DMS53 treated with DMSO at 0.1 percent for 48 hours (cell line): Measurements from ENCODE around the gene EPHA1.

Experiments used
- DNase-seq: peaks from one replicate; lab custom pipeline; 2025; ENCODE audit not compliant: unreplicated experiment; lab: John Stamatoyannopoulos, UW

Gene EPHA1

DNA sequence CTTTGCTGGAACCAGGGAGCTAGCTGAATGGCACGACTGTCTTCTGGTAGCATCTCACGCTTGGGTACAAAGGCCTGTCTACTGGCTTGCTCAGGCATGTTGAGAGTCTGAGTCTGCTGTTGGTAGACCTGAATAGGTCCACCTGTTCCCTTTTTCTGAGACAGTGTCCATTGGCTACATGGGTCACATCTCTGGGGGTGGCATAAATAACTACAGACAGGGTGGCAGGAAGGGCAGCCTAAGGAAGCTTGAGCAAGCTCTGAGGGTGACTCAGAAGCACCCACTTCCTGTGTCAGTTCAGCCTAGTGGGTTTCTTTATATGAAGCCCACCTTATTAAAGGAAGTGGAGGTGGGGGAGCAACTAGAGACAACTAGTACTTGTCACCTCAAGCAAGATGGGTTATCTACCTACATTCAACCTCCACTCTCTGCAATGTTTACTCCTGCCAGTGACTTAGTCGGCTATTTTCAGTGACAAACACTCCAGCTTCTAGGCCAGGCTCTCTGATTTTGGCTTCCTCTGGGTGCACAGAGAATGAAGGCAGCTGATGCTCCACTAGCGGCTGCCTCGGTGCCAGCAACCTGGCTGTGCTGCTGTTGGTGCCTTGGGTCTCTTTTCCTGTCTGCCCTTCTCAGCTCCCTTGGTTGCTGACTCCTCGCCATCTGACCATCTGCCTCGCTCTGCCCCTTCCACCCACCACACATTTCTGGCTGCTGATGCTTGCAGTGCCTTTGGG, 33.2 kb downstream of the EPHA1 start:
- no peak for DNase-seq

DNA sequence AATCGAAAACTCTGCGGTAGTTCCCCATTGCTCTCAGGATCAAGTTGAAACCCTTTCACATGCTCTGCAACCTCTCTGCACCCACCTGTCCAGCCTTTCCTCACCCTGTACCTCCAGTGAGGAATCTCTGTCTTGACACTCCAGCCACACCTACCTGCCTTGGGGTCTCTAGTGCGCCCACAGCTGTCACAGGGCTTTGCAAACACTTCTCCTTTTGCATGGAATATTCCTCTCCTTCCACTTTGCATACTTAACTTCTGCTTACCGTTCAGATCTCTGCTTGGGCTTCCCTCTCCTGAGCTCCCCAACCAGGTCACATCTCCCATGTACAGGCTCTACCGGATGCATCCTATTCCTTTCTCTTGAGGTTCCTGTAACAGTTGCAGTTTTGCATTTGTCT, 34.1 kb downstream of the EPHA1 start:
- DNase-seq = no peak

DNA sequence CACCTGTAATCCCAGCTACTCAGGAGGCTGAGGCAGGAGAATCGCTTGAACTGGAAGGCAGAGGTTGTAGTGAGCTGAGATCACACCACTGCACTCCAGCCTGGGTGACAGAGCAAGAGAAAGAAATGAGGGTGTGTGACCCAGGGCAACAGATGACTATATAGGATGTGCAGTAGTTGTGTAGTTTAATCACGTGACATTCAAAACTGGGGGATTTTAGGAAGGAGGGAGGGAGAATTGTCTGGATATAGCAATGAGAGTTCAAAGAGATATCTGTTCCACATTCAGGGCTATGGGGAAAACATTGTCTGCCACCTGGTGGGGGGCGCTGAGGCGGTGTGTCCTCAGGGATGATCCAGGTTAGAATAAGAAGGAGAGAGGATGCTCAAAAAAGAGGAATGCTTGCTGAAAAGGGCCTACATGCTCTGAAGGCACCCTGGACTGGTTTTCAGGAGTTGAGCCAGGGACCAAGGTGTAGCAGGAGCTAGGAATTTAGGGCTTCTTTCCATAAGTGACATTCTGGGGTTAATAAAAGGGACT, 35.3 kb downstream of the EPHA1 start:
- no peak for DNase-seq

DNA sequence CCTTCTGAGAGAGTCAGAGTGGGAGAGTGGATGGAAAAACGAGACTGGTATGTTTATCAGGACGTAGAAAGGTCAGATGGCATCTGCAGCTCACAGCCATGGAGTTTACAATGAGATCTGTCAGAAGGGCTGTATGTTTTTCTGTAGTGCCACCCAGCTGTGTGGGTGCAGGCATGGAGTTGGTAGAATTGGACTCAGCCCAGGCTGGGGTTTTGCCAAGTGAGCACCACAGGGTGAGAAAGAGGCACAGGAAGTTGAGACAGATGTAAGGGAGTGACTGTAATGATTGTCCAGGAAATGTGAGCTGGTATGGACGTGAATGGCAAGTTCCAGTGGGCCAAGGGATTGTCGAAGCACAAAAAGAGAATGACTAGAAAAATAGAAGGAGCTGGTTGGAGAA, 36.6 kb downstream of the EPHA1 start:
- peak; percentile 13 for DNase-seq

DNA sequence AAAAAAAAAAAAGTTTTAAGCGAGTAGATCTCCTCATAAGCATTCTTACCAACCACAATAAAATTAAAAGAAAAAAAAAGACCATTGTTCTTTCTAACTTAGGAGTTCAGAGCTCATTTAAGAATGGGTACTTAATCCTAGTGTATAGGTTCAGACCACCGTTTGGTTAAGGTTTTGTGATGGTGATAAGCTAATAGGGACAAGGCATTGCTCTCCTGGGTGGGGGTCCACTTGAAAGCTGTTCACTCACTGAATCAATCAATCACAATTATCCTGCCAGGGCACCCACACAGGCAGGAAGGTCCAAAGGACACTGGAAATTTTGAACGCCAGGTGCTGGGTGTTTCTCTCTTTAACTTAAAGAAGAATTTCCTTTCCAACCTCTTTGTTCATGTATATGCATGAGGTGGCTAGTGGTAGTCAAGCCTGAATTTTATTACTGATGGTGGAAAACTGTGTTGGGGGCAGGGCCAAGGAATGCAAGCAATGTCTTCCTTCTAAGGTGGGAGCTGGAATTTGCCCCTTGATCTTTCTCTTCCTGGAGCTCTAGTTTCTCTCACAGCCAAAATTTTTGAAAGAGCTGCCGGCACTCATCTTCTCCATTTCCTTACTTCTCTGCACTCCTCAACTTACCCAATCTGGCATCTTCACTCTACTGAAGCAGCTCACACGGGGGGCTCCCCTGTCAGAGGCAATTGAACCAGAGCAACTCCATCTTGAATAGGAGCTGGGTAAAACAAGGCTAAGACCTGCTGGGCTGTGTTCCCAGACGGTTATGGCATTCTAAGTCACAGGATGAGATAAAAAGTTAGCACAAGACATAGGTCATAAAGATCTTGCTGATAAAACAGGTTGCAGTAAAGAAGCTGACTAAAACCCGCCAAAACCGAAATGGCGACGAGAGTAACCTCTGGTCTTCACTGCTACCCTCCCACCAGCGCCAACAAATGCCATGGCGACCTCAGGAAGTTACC, 38.7 kb downstream of the EPHA1 start:
- DNase-seq = no peak

DNA sequence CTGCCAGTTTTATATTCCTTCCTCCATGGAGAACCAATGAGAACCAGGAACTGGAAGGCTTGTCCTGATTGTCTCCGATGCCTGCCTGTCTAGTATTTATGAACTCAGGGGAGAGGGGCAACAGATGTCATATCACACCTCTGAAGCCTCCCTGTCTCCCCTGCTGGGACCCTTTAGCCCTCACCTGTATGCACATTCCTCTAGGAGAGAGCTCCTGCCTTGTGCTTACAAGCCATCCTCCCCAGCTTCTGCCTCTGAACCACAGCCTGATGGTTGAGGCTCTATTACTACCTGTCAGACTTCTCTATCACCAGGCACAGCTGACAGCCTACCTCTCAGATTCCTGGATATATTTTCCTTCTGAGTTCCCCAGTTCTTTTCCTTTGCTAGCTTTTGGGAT, 40.3 kb downstream of the EPHA1 start:
- DNase-seq = no peak

DNA sequence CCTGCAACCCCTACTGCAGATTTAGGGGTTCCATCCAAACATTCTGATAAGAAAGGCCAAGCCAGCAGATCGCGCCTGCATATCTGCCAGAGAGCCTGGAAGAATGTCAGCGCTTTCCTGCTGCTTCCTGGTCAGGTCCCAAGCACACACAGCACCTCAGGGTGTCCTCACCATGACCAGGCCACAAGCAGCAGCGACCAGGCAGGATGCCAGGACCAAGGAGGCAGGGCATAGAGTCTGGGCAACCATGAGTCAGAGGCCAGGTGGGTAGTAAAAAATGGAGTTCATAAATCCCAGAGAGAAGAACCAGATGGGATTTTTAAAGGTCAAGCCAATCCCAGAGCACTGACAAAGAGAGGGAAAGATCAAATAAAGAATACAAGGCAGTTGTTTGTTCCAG, 40.7 kb downstream of the EPHA1 start:
- DNase-seq = peak; percentile 51

DNA sequence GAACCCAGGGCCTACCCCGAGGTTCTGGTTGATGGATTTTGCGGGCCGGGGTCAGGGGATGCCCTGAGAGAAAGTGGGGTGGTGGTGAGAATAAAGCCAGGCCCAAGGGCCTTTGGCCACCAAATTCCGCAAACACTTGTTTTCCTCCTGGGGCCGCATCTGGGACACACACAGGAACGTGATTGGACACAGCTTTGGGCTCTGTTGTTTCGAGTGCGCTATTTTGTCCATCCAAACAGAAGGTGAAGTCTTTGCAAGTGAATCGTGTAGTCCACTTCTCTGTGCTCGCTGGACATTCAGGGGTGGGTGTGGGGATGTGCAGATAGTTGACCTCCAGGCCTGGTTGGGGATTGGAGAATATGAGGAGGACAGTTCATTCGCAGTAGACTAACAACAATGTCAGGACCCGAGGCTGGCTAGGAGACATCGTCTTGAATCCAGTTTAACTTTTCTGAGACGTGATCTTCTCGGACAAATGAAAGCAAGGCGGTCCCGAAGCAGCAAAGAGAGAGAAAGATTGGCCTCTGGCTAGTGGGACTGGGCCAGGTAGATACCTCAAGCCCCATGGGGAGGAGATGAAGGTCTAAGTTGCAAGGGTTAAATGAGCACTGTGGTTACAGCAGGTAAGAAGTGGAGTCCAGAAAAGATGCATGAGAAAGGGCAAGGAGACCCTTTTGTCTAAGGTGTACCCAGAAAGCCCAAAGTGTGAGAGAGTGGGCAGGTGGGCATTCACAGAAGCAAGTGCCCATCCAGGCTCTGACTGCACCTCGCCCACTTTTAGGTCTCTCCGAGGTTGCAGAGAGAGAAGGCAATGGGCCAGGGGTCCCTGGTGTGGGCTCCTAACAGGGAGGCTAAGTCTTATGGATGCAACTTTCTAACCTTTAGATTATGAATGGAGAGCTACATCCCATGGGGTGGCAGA, 45.4 kb downstream of the EPHA1 start:
- DNase-seq = no peak

DNA sequence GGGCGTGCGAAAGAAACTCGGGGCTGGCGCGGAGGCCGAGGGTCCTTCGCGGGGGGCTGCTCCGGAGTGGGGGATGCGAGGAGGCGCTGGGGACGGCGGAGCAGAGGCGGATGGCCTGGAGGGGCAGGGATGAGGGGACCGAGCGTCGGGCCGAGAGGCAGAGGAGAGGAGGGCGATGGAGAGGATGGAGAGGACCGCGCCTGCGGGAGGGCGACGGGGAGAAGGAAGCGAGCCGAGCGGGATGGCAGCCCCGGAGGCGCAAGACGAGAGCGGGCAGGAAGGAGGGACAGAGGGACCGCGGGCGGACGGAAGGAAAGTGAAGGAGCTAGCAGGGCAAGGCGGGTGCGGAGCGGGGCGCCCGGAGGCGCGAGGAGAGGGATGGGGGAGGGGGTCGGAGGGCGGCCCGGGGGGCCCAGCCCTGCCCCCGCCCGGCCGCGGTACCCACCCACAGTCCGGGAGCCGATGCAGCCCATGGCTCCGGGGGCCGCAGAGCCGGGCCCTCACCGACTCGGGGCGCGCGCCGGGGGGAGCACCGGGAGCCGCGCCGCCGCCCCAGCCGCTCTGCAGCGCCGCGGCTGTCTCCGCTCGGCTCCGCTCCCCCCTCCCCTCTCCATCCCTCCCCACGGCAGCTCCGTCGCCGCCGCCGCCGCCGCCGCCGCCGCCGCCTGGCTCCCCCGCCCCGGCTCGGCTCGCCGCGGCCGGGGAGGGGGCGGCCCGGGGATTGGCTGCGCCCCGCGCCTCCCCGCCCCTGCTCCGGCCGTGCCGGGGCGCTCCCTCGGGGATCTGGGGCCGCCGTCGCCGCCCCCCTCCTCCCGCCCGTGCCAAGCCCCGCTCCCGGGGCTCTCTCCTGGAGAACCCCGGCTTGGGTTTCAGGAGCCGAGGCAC, 46.3 kb downstream of the EPHA1 start, which contains the start of gene FAM131B:
Gene FAM131B (minus strand): TSS at position 583 of the 885 bp plus-strand sequence. CDS start 110 bp downstream, at position 473.
- no peak for DNase-seq

DNA sequence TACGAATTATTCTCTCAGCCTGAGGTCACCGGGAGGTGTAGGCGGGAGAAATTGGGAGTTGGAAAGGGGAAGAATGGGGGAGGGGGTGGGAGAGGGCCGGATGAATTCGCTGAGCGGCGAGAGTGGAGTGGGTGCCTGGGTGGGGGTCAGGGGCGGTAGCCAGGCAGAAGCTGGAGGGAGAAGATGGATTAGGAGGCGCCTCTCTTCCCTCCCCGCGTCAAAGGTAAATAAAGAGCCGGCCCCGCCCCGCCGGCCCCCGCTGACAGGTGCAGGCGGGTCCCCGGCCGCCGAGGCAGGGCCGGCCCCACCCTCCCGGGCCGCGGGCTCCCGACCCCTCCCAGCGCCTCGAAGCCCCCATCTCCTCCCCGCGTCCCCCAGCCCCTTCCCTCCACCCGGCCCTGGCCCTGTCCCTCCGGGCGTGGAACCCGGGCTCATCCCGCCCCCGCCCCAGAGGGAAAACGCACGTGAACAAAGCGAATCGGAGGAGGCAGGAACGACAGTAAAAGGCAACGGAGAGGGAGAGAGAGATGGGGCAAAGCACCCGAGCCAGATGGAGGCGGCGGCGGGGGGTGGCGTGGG, 47.0 kb downstream of the EPHA1 start:
- no peak for DNase-seq

DNA sequence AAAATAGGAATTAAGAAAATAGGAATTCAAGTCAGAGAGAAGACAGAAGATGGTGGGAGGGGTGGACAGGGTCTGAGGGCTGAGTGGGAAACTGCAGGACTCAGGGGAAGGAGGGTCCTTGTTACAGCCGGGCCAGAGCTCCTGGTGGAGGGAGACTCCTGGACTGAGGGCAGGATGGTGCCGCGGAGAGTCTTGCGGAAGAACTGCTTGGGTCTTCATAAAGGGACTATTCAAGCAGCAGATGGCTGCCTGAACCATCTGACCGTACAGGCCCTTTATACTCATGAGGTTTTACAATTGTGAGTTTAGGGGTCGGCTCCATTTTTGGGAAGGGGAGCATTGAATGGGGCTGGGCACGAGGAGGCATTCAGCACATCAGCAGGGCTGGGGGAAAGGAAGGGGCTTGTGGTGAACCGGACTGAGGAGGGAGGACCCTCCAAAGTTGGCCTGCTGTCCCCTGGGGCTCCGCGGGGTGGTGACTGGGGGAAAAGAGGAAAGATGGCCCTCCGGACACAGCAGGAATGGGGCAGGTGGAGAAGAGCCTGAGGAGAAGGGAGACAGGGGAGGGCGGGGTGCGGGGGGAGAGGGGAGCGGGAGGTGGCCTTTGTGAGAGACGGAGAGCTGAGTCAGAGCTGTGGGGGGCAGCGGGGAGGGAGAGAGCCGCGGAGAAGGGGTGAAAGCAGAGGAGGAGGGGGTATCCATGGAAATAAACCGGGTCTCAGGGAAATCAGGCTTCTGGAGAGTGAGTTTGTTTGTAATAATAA, 47.7 kb downstream of the EPHA1 start:
- no peak for DNase-seq

DNA sequence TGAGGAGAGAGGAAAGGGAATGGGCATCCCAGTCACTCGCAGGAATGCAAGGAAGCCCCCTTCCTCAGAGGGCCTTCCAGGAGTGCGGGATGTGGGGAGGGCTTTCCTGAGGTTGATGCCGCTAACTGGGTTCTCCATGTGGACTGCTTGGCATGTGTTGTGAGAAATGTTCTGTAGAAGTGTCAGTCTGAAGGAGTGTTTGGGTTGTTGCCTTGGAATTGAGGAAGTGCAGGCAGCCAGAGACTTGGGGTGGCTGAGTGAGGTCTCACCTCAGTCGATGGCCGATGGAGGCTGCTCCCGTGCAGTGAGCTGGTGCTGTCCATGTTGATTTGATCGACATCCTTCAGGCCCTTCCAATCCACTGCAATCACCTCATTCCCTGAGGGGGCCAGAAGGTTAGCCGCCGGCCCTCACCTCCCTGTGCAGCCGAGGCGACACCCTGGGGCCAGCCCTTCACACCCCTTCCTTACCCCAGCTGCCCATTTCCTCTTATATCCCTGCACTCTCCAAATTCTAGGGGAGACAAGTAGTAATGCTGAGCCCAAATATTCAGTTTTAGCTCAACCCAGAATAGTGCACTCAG, 48.8 kb downstream of the EPHA1 start:
- no peak for DNase-seq

DNA sequence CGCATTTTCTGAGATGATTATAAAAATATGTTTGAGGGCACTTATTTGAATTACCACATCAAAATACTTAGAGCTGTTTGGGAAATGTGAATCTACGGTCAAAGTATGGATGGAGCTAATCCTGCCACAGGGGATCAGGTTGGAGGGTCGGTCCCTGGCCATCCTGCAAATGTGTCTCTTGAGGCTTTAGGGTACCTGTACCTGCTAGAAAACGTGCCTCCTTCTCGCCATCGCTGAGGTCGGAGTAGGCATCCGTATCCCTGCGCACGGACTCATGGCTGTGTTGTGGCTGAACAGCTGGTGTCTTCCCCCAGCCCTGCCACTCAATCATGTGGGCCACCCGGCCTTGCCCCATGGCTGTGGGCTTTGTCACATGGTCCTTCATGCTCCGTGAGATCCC, 50.0 kb downstream of the EPHA1 start:
- no peak for DNase-seq

DNA sequence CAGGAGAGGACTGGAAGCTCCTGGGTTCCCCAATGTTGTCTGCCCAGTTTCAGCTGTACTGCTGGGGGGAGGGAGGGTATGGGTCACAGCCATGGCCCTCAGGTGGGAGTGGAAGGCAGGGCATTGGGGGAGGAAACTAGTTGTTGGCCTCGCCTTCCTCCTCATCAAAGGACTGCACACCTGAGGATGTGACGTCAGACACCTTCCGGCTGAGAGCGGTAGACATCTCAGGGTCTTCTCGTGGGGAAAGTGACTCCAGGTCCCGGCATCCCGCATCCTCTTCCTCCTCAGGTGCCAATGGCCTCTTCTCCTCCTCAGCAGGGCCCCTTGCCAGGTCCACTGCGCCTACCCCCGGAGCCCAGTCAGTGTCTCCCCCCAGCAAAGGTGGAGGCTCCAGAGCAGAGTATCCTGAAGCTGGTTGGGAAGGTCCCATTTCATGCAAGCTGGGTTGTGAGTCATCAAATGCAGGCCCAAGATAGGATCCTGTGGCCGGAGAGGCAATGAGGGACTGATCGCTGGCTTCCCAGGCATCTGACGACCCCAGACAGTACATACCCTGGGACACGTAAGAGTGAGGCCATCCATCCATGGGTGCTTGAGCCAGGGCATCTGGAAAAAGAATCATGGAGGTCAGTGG, 52.1 kb downstream of the EPHA1 start:
- no peak for DNase-seq

DNA sequence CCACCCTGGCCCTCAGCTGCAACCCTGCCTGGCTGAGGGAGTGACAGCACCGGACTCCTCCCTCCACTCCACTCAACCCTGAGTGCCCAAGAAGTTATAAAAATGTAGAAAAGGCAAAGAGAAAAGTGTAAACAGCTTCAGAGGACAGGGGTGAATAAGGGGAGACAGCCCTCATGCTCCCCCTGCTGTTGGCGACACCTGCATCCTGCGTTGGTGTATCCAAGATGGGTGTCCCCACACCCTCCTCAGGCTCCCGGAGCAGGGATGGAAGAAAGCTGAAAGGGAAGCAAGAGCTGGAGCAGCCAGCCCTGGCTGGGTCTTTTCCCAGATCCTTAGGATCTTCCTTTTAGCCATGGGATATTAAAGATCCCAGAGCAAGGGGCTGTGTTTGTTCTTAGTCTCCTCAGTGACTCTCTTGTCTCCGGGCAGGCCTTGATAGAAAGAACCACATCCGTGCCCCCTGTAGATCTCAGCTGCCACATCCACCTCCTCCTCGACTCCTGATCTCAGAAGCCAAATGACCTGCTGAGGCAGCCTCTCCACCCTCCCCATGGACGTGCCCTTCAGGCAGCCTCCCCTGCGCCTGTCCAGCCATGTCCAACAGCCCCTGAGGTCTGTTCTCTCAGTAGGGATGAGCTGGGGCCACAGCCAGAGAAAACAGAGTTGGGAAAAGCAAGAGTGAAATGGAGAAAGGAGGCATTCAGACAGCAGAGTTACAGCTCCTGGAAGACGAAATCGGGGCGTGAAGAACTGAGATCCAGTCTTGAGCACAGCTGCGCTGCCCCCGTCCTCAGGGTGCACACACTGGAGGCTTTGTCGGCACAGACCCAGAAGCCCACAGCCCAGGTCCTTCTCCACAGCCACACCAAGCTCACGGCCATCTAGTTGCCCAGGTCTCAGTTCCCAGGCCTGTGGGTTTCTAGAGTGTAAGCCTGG, 52.9 kb downstream of the EPHA1 start:
- no peak for DNase-seq

DNA sequence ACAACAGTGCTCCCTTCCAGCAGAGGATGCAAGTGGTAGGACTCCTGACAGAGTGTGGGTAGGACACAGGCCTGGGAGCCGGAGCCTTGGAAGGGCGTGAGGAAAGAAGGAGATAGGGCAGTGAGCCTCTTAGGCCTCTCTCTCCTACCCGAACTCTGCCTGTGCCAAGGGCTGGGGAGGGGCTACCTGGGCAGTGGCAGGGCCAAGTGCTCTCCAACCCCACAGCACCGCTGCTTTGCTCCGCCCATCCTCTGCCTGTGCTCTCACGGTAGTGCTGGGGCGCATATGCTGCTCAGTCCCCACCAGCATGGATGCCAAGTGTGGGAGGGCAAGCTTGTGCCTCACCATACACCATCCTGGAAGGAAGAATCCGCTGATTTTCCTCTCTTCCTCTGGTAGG, 53.7 kb downstream of the EPHA1 start:
- DNase-seq = no peak

DNA sequence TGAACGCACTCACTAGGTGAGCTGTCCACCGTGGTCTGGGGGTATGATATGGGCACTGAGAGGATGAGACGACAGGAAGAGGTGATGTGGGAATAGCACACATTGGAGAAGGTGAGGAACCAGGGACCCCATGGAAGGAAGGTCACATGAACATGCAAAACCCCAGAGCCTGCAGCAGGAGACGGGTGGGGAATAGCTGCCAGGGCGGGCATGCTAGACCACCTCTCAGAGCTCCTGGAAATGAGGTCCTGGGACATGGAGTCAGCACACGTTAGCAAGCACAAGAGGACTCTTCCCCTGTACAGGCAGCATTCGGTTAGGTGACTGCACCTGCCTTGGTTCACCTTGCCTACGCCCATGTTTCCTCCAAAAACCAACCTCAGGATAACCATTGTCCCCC, 54.3 kb downstream of the EPHA1 start:
- DNase-seq = no peak
